GM12872 (cell line): ENCODE results near the gene VASH1.

Experiments
- CTCF ChIP-seq: IDR thresholded peaks from 3 replicates; pipeline ENCODE4 v1.5.1; 2011; ENCODE audit warnings: low read depth, mild to moderate bottlenecking, low read length, moderate library complexity; ENCODE audit not compliant: insufficient read depth

The VASH1 gene

DNA sequence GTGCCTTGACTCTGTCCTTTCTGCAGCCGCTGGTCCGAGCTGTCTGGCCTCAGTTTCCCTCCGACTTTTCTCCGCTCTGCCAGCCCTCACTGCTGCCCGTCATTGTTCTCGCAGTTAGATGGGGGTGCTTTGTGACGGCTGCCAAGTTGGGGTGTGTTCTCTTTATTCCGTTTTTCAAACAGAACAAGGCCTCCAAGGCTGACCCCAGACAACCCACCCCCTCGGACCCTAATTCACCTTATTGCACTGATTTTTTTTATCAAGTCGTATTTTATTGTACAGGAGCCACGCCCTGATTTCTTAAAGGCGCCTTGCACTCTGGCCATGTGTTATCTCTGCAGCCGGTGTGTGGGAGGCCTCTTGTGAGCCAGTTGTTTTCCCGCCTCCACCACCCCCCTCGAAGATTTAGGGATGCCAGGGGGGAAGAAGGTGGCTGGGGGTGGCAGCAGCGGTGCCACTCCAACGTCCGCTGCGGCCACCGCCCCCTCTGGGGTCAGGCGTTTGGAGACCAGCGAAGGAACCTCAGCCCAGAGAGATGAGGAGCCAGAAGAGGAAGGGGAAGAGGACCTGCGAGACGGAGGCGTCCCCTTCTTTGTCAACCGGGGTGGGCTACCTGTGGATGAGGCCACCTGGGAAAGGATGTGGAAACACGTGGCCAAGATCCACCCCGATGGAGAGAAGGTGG is 1.3 kb downstream of the VASH1 start:
- TF ChIP-seq CTCF = no peak

GRCh38 chr14:76763096-76764041 is 2.1 kb downstream of the VASH1 start:
- no peak for TF ChIP-seq CTCF

GRCh38 chr14:76765461-76765931 is 4.2 kb downstream of the VASH1 start:
- no peak for TF ChIP-seq CTCF

GRCh38 chr14:76767681-76768656 is 6.7 kb downstream of the VASH1 start:
- TF ChIP-seq CTCF = no peak

- TF ChIP-seq CTCF = no peak
These were observed 7.6 kb downstream of the VASH1 start for GRCh38 chr14:76768671-76769500.

DNA sequence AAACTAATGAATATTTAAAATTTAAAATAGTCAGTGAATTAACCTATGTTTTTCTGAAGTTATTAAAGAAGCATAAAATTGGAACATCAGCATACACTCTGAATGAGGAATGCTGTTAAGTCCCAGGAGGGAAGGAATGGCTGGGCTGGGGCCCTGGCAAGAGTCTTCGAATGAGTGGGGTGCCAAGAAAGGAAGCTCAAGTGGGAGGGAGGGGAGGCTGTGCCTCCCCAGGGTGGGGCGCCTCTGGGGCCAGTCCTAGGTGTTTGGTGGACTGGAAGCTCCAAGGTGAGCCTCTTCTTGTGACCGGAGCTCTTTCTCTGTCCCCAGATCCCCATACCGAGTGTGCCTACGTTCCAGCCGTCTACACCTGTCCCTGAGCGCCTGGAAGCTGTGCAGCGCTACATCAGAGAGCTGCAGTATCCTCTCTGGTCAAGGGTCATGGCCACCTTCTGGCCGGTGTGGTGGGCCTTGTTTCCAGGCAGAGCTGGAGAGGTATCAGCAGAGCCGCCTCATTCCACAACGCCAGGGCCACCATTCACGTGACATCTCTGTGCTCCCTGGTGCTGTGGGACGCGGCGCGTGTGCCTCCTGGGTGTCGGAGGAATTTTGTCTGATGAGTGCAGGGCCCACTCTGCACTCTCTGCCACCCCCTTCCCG is 8.5 kb downstream of the VASH1 start:
- no peak for TF ChIP-seq CTCF
